BJ (cell line): ENCODE data around the gene MAML2. TPM values are rescaled to one million over a fixed set of nuclear protein-coding genes. Genes with fewer than 3 reads are reported as not detected.
A peak's percentile ranks its signal among the peaks of the same experiment; 100 is the strongest.

Source experiments
- CTCF ChIA-PET: fragments of 350-600 bp; formaldehyde crosslinking; extraction: SDS; loops from one replicate; lab custom pipeline; 2021; ENCODE audit warnings: antibody characterized with exemption, inconsistent platforms; lab: Yijun Ruan, JAX
- POLR2A ChIA-PET: fragments of 300-600 bp; sonication (Branson Sonifier 250); formaldehyde crosslinking; extraction: SDS; loops from one replicate; lab custom pipeline; 2021; ENCODE audit warnings: antibody characterized with exemption; lab: Charles Lee
- DNase-seq: peaks from one replicate; pipeline ENCODE4 v3.0.0-alpha.2; 2011; ENCODE audit warnings: low read depth
- H3K27me3 ChIP-seq: 2 replicates; pipeline ENCODE4 v1.6.0; 2011; ENCODE audit warnings: low read length; ENCODE audit not compliant: control insufficient read depth, insufficient read depth
- H3K36me3 ChIP-seq: 2 replicates; pipeline ENCODE4 v1.5.1; 2011; ENCODE audit warnings: low read length; ENCODE audit not compliant: control insufficient read depth, insufficient read depth
- H3K4me3 ChIP-seq: 2 replicates; pipeline ENCODE4 v1.5.1; 2011; ENCODE audit warnings: low read depth, mild to moderate bottlenecking, control low read depth, low read length
- polyA plus RNA-seq: library from polyadenylated mRNA; depleted of rRNA; stranded (reverse); fragments of >200 nt; gene quantifications from 2 replicates; pipeline ENCODE4 v1.2.3, GENCODE V29; 2011
- TF ChIP-seq, protein P1 (sequence below): IDR thresholded peaks from 2 replicates; pipeline ENCODE4 v1.5.1; 2011; ENCODE audit warnings: low read depth, mild to moderate bottlenecking, control low read depth, inconsistent platforms, low read length, moderate library complexity; ENCODE audit not compliant: insufficient read depth

MAML2 gene
- polyA plus RNA-seq, 1 experiment = 22.0 TPM

DNA sequence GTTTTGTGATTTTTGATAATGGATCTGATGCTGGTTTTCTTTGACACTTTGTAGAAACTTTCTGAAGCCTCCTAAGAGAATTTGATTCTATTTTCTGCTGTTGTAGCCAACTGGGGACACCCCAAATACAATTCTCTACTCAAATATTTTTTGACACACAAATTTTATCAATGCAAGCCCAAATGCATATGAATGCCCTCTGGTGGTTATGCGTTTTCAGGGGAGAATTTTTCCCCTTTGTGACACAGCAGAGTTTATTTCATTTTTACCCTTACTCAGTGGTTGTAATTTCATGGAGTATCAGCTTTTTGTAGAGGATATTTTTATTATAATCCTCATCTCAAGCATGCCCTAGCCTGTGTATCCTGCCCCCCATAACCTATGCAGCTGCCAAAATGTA lies 374.4 kb downstream of the MAML2 start:
- Histone ChIP-seq H3K36me3 (no peaks in the 10 kb centered on the region), H3K4me3 (no peak overlapping the region), H3K27me3 (no peaks in the 10 kb centered on the region)
- ChIA-PET POLR2A (no interaction called here), CTCF (interaction anchor here (0.8 to 1.3 kb wide), 3 partner anchors 20 to 119 kb away, joined by 3 read pairs; no protein-coding TSS in a partner anchor)
- DNase-seq = no peak
- TF ChIP-seq, protein P1, sequence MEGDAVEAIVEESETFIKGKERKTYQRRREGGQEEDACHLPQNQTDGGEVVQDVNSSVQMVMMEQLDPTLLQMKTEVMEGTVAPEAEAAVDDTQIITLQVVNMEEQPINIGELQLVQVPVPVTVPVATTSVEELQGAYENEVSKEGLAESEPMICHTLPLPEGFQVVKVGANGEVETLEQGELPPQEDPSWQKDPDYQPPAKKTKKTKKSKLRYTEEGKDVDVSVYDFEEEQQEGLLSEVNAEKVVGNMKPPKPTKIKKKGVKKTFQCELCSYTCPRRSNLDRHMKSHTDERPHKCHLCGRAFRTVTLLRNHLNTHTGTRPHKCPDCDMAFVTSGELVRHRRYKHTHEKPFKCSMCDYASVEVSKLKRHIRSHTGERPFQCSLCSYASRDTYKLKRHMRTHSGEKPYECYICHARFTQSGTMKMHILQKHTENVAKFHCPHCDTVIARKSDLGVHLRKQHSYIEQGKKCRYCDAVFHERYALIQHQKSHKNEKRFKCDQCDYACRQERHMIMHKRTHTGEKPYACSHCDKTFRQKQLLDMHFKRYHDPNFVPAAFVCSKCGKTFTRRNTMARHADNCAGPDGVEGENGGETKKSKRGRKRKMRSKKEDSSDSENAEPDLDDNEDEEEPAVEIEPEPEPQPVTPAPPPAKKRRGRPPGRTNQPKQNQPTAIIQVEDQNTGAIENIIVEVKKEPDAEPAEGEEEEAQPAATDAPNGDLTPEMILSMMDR = peak; percentile 38

DNA sequence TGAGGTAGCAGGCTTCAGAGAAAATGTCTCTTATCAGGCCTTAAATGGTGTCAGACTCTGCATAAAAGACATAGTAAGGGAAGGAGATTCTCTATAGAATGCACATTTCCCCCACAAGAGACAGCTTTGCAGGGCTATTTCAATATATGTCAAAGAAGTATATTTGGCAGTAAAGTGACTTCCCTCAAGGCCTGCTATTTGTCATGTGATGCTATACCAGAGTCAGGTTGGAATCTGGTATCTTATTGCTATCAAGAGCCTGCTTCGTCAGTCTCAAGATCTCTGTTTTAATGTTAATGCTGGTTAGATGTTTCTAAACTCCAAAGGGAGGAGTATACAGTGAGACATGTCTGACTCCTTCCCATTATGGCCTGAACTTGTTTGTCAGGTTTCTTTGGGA lies 378.7 kb downstream of the MAML2 start:
- TF ChIP-seq, protein P1 = no peak
- no peak for DNase-seq
- CTCF ChIA-PET = no interaction called here
- no peaks in the 10 kb centered on the region for H3K36me3 ChIP-seq
- POLR2A ChIA-PET = no interaction called here
- H3K4me3 ChIP-seq = no peak overlapping the region
- H3K27me3 ChIP-seq = no peaks in the 10 kb centered on the region

DNA sequence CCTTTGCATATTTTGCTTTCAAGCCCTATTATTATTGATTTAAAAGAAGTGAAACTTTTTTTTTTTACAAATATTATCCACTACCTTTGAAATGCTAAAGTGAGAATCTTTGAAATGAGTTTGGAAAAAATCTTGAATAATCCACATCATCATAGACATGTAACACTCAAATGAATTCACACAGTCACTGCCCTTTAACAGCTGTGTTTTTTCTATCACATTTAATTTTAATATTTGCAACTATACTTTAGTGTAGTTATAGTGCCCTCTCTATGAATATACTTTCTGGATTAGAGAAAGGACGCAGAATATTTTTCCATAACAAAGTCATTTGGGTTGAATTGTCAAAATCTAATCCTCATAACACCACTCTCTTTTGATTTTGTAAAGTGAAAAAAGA lies 381.2 kb downstream of the MAML2 start:
- POLR2A ChIA-PET = no interaction called here
- no peak for DNase-seq
- TF ChIP-seq, protein P1 = no peak
- H3K36me3 ChIP-seq = no peaks in the 10 kb centered on the region
- CTCF ChIA-PET = no interaction called here
- no peaks in the 10 kb centered on the region for H3K27me3 ChIP-seq
- H3K4me3 ChIP-seq = no peak overlapping the region

DNA sequence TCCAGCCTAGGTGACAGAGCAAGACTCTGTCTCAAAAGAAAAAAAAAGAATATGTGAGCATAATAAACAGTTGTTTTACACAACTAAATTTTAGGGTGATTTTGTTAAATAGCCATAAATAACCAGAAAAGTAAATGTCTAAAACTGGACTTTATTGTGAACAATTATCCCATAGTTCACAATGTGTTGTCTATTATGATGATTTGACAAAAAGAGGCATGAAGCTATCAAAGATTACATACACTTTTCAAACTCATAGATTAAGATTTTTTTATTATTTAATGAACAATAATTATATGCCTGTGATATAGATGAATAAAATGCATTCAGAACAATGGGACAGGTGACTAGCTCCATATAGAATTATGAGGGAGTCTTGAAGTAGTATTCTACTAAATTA lies 392.1 kb downstream of the MAML2 start:
- H3K27me3 ChIP-seq = no peaks in the 10 kb centered on the region
- CTCF ChIA-PET = interaction anchor here (0.6 to 1.1 kb wide), 3 partner anchors 9 to 28 kb away, joined by 3 to 4 read pairs (median 3); no protein-coding TSS in a partner anchor

DNA sequence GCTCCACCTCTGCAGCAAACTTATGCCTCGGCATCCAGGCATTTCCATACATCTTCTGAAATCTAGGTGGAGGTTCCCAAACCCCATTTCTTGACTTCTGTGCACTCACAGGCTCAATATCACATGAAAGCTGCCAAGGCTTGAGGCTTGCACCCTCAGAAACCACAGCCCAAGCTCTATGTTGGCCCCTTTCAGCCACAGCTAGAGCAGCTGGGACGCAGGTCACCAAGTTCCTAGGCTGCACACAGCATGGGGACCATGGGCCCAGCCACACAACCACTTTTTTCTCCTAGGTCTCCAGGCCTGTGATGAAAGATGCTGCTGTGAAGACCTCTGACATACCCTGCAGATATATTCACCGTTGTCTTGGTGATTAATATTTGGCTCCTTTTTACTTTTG lies 394.4 kb downstream of the MAML2 start:
- DNase-seq = no peak
- POLR2A ChIA-PET = no interaction called here
- no peaks in the 10 kb centered on the region for H3K36me3 ChIP-seq
- no peak overlapping the region for H3K4me3 ChIP-seq
- TF ChIP-seq, protein P1 = no peak
- CTCF ChIA-PET = interaction anchor here (1.2 kb wide), 1 partner anchor 20 kb away, joined by 3 read pairs; no protein-coding TSS in a partner anchor
- no peaks in the 10 kb centered on the region for H3K27me3 ChIP-seq

More for the DNA sequence above, 392.1 kb downstream of the MAML2 start:
- POLR2A ChIA-PET = no interaction called here
- TF ChIP-seq, protein P1 = no peak
- Histone ChIP-seq H3K36me3 (no peaks in the 10 kb centered on the region), H3K4me3 (no peak overlapping the region)
- no peak for DNase-seq
